Osteoblast (primary cell): ENCODE measurements around the gene AP2A1. TPM values are rescaled to one million over a fixed set of nuclear protein-coding genes. Genes with fewer than 3 reads are reported as not detected.
A peak's percentile ranks its signal among the peaks of the same experiment; 100 is the strongest.

Experiments used
- DNase-seq: peaks from one replicate; pipeline ENCODE4 v3.0.0; 2011; ENCODE audit warnings: low spot score, mixed read lengths; ENCODE audit not compliant: insufficient read length; ENCODE audit errors: missing footprints
- H2AFZ ChIP-seq: 2 replicates; pipeline ENCODE4 v1.6.0; 2011; ENCODE audit warnings: mild to moderate bottlenecking, low read length
- H3K27ac ChIP-seq: 2 replicates; pipeline ENCODE4 v1.5.1; 2011; ENCODE audit warnings: mild to moderate bottlenecking, low read depth, low read length, moderate library complexity
- H3K27me3 ChIP-seq: 2 replicates; pipeline ENCODE4 v1.6.0; 2012; ENCODE audit warnings: mild to moderate bottlenecking, control low read depth, inconsistent platforms, low read length, moderate library complexity; ENCODE audit not compliant: insufficient read depth
- H3K36me3 ChIP-seq: 2 replicates; pipeline ENCODE4 v1.5.1; 2011; ENCODE audit warnings: mild to moderate bottlenecking, low read length, control low read depth, moderate library complexity; ENCODE audit not compliant: insufficient read depth
- H3K4me1 ChIP-seq: 2 replicates; pipeline ENCODE4 v1.5.1; 2011; ENCODE audit warnings: mild to moderate bottlenecking, low read length, control low read depth, moderate library complexity; ENCODE audit not compliant: insufficient read depth
- H3K4me2 ChIP-seq: 2 replicates; pipeline ENCODE4 v1.6.0; 2011; ENCODE audit warnings: mild to moderate bottlenecking, low read length; ENCODE audit not compliant: insufficient read depth
- H3K4me3 ChIP-seq: fragments of 200-600 bp; sonication (generic); 3 replicates; pipeline ENCODE4 v1.5.1; 2012; ENCODE audit warnings: mild to moderate bottlenecking, low read length, inconsistent platforms; ENCODE audit not compliant: insufficient read depth
- H3K79me2 ChIP-seq: 2 replicates; pipeline ENCODE4 v1.6.0; 2012; ENCODE audit warnings: mild to moderate bottlenecking, low read length, control low read depth, inconsistent platforms; ENCODE audit not compliant: insufficient read depth
- H3K9me3 ChIP-seq: 2 replicates; pipeline ENCODE4 v1.5.1; 2011; ENCODE audit warnings: low read depth, low read length, control low read depth
- H4K20me1 ChIP-seq: 2 replicates; pipeline ENCODE4 v1.6.0; 2012; ENCODE audit warnings: mild to moderate bottlenecking, low read length, control low read depth; ENCODE audit not compliant: insufficient read depth
- total RNA-seq: library from RNA; depleted of rRNA; stranded (reverse); fragments of >200 nt; gene quantifications from 2 replicates; pipeline ENCODE4 v1.2.3, GENCODE V29; 2012
- TF ChIP-seq, protein P1 (sequence below): IDR thresholded peaks from 2 replicates; pipeline ENCODE4 v1.5.1; 2011; ENCODE audit warnings: mild to moderate bottlenecking, low read depth, low read length, moderate library complexity; ENCODE audit errors: extremely low read depth

AP2A1 gene
- total RNA-seq, 1 donor, result 98.1 TPM

DNA sequence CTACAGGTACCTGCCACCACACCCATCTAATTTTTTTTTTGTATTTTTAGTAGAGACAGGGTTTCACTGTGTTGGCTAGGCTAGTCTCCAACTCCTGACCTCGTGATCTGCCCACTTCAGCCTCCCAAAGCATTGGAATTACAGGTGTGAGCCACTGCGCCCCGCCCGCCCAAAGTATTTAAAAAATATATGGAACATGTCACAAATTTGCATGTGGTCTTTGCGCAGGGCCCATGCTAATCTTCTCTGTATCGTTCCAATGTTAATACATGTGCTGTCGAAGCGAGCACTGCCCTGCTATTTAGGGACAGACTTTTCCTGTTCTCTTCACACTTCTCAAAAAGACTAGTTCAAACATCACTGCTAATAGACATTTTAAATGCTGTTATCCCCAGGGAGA is 2.5 kb upstream of the AP2A1 start:
- Histone ChIP-seq H3K36me3 (no peaks in the 10 kb centered on the region), H2AFZ (no peak overlapping the region), H3K9me3 (no peaks in the 10 kb centered on the region), H3K4me1 (peaks cover 23% of the 10 kb centered on the region), H3K79me2 (peaks cover 25% of the 10 kb centered on the region), H3K27ac (no peak overlapping the region), H4K20me1 (peaks cover 16% of the 10 kb centered on the region), H3K4me3 (no peak overlapping the region), H3K27me3 (no peaks in the 10 kb centered on the region), H3K4me2 (no peak overlapping the region)
- TF ChIP-seq, protein P1, sequence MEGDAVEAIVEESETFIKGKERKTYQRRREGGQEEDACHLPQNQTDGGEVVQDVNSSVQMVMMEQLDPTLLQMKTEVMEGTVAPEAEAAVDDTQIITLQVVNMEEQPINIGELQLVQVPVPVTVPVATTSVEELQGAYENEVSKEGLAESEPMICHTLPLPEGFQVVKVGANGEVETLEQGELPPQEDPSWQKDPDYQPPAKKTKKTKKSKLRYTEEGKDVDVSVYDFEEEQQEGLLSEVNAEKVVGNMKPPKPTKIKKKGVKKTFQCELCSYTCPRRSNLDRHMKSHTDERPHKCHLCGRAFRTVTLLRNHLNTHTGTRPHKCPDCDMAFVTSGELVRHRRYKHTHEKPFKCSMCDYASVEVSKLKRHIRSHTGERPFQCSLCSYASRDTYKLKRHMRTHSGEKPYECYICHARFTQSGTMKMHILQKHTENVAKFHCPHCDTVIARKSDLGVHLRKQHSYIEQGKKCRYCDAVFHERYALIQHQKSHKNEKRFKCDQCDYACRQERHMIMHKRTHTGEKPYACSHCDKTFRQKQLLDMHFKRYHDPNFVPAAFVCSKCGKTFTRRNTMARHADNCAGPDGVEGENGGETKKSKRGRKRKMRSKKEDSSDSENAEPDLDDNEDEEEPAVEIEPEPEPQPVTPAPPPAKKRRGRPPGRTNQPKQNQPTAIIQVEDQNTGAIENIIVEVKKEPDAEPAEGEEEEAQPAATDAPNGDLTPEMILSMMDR, result no peak
- no peak for DNase-seq

DNA sequence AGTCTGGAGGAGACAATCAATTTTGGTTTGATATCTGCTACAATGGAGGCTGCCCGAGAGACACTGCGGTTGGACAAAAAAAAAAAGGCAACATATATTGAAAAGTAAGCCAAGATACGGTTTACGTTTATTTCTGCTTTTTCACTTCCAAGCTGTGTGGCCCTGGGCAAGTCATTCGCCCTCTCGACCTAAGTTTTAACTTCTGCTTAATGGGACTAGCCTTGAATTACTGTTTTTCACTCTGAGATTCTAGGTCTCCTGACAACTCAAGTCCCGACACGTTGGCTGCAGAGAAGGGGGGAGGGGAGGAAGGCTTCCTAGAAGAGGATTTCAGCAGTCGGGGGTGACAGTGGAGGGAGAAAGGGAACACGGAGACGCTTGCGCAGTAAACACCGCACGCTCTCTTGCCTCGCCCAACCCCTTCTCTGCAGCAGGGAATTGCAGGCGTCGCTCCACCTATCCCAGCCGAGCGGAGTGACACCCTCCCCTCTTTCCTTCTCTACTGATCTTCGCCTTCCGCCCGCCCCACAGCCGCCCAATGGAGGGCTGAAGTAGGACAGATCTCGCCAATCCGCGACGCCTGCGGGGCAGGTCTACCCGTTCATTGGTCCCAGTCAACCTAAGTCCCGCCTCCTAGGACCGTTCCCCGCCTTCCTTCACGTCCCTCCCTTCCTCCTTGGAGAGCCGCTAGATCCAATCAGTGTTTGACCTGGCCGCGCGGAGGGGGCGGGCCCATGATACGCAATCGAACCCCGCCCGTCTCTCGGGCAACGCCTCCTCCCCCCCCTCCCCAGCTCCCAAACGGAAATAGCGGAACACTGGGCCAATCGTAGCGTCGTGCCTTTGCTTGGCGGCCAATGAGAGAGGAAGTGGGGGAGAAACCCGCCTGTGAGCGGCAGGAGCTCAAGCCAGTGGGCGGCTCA is 533 bp upstream of the AP2A1 start:
- TF ChIP-seq, protein P1, result no peak
- H3K36me3 ChIP-seq, result no peaks in the 10 kb centered on the region
- peak overlapping the region; percentile 76 for H2AFZ ChIP-seq
- peak overlapping the region; percentile 96 for H3K27ac ChIP-seq
- H3K4me1 ChIP-seq, result peaks cover 23% of the 10 kb centered on the region
- peaks cover 44% of the 10 kb centered on the region for H3K79me2 ChIP-seq
- H3K9me3 ChIP-seq, result no peaks in the 10 kb centered on the region
- peak; percentile 100 for DNase-seq
- H3K4me2 ChIP-seq, result peak overlapping the region; percentile 90
- no peaks in the 10 kb centered on the region for H3K27me3 ChIP-seq
- peaks cover 30% of the 10 kb centered on the region for H4K20me1 ChIP-seq
- peak overlapping the region; percentile 62 for H3K4me3 ChIP-seq

DNA sequence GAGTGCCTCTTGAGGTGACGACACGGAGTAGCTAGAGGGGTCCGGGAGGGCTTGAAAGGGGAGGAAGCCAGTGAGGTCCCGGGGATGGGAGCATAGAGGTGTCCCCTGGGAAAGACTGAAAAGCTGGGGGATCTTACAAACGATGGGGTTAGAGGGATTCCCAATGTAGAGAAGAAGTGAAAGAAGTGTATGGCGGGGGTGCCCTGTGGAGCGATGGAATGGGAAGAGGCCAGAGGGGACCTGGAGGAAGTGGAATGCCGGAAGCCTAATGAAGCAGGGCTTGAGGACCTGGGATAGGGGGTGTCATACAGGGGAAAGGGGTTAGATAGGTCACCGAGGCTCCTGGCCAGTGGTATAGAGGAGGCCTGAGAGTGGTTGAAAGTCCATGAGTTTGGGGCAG is 580 bp downstream of the AP2A1 start:
- peaks cover 30% of the 10 kb centered on the region for H4K20me1 ChIP-seq
- H3K4me2 ChIP-seq, result peak overlapping the region; percentile 97
- H3K27me3 ChIP-seq, result no peaks in the 10 kb centered on the region
- TF ChIP-seq, protein P1, result no peak
- peak; percentile 74 for DNase-seq
- no peaks in the 10 kb centered on the region for H3K36me3 ChIP-seq
- no peaks in the 10 kb centered on the region for H3K9me3 ChIP-seq
- H3K4me1 ChIP-seq, result peaks cover 23% of the 10 kb centered on the region
- H3K4me3 ChIP-seq, result peak overlapping the region; percentile 95
- H2AFZ ChIP-seq, result peak overlapping the region; percentile 77
- H3K79me2 ChIP-seq, result peaks cover 55% of the 10 kb centered on the region
- peak overlapping the region; percentile 82 for H3K27ac ChIP-seq

GRCh38 chr19:49767967-49768581 is 1.3 kb downstream of the AP2A1 start:
- H3K79me2 ChIP-seq, result peaks cover 60% of the 10 kb centered on the region
- H3K4me2 ChIP-seq, result peak overlapping the region; percentile 97
- H4K20me1 ChIP-seq, result peaks cover 34% of the 10 kb centered on the region
- no peaks in the 10 kb centered on the region for H3K27me3 ChIP-seq
- H3K36me3 ChIP-seq, result no peaks in the 10 kb centered on the region
- H2AFZ ChIP-seq, result no peak overlapping the region
- no peak for DNase-seq
- TF ChIP-seq, protein P1, result no peak
- peaks cover 23% of the 10 kb centered on the region for H3K4me1 ChIP-seq
- no peaks in the 10 kb centered on the region for H3K9me3 ChIP-seq
- peak overlapping the region; percentile 95 for H3K4me3 ChIP-seq
- H3K27ac ChIP-seq, result peak overlapping the region; percentile 82
